Measurements from ENCODE around the gene CALHM3.

GRCh38 chr10:103423748-103424147 lies 55.3 kb downstream of the CALHM3 start:
- TF ChIP-seq POLR2AphosphoS5 (IDR thresholded peaks at IDR 0.05) (no peak), CTCF (IDR thresholded peaks at IDR 0.05) (no peak)
